Measurements from ENCODE around the gene STRN4.
"Not testable (repeated sequence)": the region's sequence is repeated elsewhere in the genome, so short reads cannot be mapped to it uniquely, and the experiment has no call there.

The STRN4 gene

GRCh38 chr19:46715975-46716671, 30.1 kb downstream of the STRN4 start:
- DNase-seq: no peak

- DNase-seq: no peak
These were observed 30.7 kb downstream of the STRN4 start for GRCh38 chr19:46715620-46715974.

- DNase-seq: peak in 3 of 58 donors; percentile 9 to 50 (median 21)
These were observed 31.7 kb downstream of the STRN4 start for GRCh38 chr19:46714444-46715106.

- DNase-seq: peak in 46 of 58 donors; percentile 20 to 86 (median 48)
These were observed 32.3 kb downstream of the STRN4 start for GRCh38 chr19:46713781-46714443.

- DNase-seq: not testable (repeated sequence)
These were observed 33.4 kb downstream of the STRN4 start for GRCh38 chr19:46712768-46713338.

GRCh38 chr19:46710687-46711086, 35.6 kb downstream of the STRN4 start:
- no peak for DNase-seq

- DNase-seq: peak in 31 of 58 donors; percentile 5 to 68 (median 19)
These were observed 41.7 kb downstream of the STRN4 start for GRCh38 chr19:46704379-46705076.

GRCh38 chr19:46700704-46701103, 45.5 kb downstream of the STRN4 start:
- no peak for DNase-seq

GRCh38 chr19:46698395-46699321, 47.6 kb downstream of the STRN4 start:
- no peak for DNase-seq

GRCh38 chr19:46697204-46697960, 48.9 kb downstream of the STRN4 start:
- DNase-seq: peak in 41 of 58 donors; percentile 3 to 69 (median 36)

GRCh38 chr19:46696866-46697203, 49.4 kb downstream of the STRN4 start:
- DNase-seq: no peak

GRCh38 chr19:46696052-46696451, 50.2 kb downstream of the STRN4 start:
- DNase-seq: no peak

- DNase-seq: no peak
These were observed 52.5 kb downstream of the STRN4 start for GRCh38 chr19:46693760-46694159.

GRCh38 chr19:46692918-46693722, 53.1 kb downstream of the STRN4 start:
- no peak for DNase-seq

- DNase-seq: no peak
These were observed 54.3 kb downstream of the STRN4 start for GRCh38 chr19:46691948-46692347.

GRCh38 chr19:46691104-46691503, 55.1 kb downstream of the STRN4 start:
- no peak for DNase-seq

- no peak for DNase-seq
These were observed 56.9 kb downstream of the STRN4 start for GRCh38 chr19:46689358-46689757.

GRCh38 chr19:46687438-46688145, 58.7 kb downstream of the STRN4 start:
- DNase-seq: no peak
